Measurements from ENCODE around the gene CCDC121. TPM values are rescaled to one million over a fixed set of nuclear protein-coding genes. Genes with fewer than 3 reads are reported as not detected.

Gene CCDC121
- total RNA-seq, 4 donors from 2014 or later = 1.8 to 11.6 (median 2.5) TPM

- Histone ChIP-seq H3K9me3 (no peaks in the 10 kb centered on the region), H3K36me3 (peaks cover 0 to 50% (median 5%) of the 10 kb centered on the region in 3 donors), H3K27me3 (no peaks in the 10 kb centered on the region), H3K4me1 (peaks cover 0 to 24% (median 8%) of the 10 kb centered on the region in 4 donors), H3K4me3 (peak overlapping the region; percentile 67 to 90 (median 71)), H3K27ac (peak overlapping the region in 1 of 4 donors; percentile 82)
- TF ChIP-seq CTCF (IDR thresholded peaks at IDR 0.05) = no peak
- no peak for TF ChIP-seq POLR2A (IDR thresholded peaks at IDR 0.05)
- no peak for DNase-seq
These were observed 36.0 kb upstream of the CCDC121 start for GRCh38 chr2:27664622-27665363.

DNA sequence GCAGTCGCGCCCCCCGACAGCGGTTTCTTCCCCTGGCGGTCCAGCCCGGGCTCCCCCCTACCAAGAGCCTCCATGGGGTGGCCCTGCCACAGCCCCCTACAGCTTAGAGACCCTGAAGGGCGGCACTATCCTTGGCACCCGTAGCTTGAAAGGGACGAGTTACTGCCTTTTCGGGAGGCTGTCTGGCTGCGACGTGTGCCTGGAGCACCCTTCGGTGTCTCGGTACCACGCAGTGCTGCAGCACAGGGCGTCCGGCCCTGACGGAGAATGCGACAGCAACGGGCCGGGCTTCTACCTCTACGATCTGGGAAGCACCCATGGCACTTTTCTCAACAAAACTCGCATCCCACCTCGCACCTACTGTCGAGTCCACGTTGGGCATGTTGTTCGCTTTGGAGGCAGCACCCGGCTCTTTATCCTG is 35.4 kb upstream of the CCDC121 start:
- peaks cover 0 to 24% (median 8%) of the 10 kb centered on the region in 4 donors for H3K4me1 ChIP-seq
- TF ChIP-seq CTCF (IDR thresholded peaks at IDR 0.05) (no peak), POLR2A (IDR thresholded peaks at IDR 0.05) (no peak)
- H3K27ac ChIP-seq = peak overlapping the region; percentile 82 to 96 (median 86)
- peak overlapping the region; percentile 67 to 90 (median 71) for H3K4me3 ChIP-seq
- DNase-seq = no peak
- H3K27me3 ChIP-seq = no peaks in the 10 kb centered on the region
- H3K9me3 ChIP-seq = no peaks in the 10 kb centered on the region
- peaks cover 0 to 49% (median 5%) of the 10 kb centered on the region in 3 donors for H3K36me3 ChIP-seq

GRCh38 chr2:27663285-27664153 is 34.7 kb upstream of the CCDC121 start, which contains the start of the genes SLC4A1AP and SUPT7L:
SLC4A1AP (plus strand) TSS chr2:27663889; CDS start chr2:27663915, 26 bp downstream.
SUPT7L (minus strand) TSS chr2:27663614; CDS start chr2:27662192, 1,422 bp downstream.
- Histone ChIP-seq H3K9me3 (no peaks in the 10 kb centered on the region), H3K27ac (peak within 1 kb of the TSS; percentile 82 to 96 (median 86)), H3K27me3 (no peaks in the 10 kb centered on the region), H3K36me3 (peaks cover 0 to 43% (median 1%) of the 10 kb centered on the region in 3 donors), H3K4me3 (peak within 1 kb of the TSS; percentile 67 to 90 (median 71)), H3K4me1 (peaks cover 0 to 24% (median 8%) of the 10 kb centered on the region in 4 donors)
- peak; percentile 66 to 82 (median 78) for DNase-seq
- TF ChIP-seq CTCF (IDR thresholded peaks at IDR 0.05) = no peak
- peak in 1 of 2 donors; percentile 45 for TF ChIP-seq POLR2A (IDR thresholded peaks at IDR 0.05)

- H3K27me3 ChIP-seq = no peaks in the 10 kb centered on the region
- no peaks in the 10 kb centered on the region for H3K9me3 ChIP-seq
- DNase-seq = no peak
- H3K4me1 ChIP-seq = peaks cover 0 to 24% (median 8%) of the 10 kb centered on the region in 4 donors
- H3K4me3 ChIP-seq = no peak overlapping the region
- TF ChIP-seq POLR2A (IDR thresholded peaks at IDR 0.05) (no peak), CTCF (IDR thresholded peaks at IDR 0.05) (no peak)
- H3K27ac ChIP-seq = no peak overlapping the region
- peaks cover 0 to 40% (median 0%) of the 10 kb centered on the region in 3 donors for H3K36me3 ChIP-seq
These were observed 32.6 kb upstream of the CCDC121 start for GRCh38 chr2:27661371-27661770.

GRCh38 chr2:27655155-27655951 is 26.5 kb upstream of the CCDC121 start:
- Histone ChIP-seq H3K4me3 (no peak overlapping the region), H3K4me1 (no peaks in the 10 kb centered on the region), H3K27ac (no peak overlapping the region), H3K9me3 (no peaks in the 10 kb centered on the region), H3K27me3 (no peaks in the 10 kb centered on the region), H3K36me3 (peaks cover 0 to 83% (median 0%) of the 10 kb centered on the region in 3 donors)
- DNase-seq = no peak
- TF ChIP-seq CTCF (IDR thresholded peaks at IDR 0.05) (no peak), POLR2A (IDR thresholded peaks at IDR 0.05) (no peak)
